Glomerular endothelial cell (primary cell): ENCODE measurements around the gene SAPCD2. TPM values are rescaled to one million over a fixed set of nuclear protein-coding genes. Genes with fewer than 3 reads are reported as not detected.

ENCODE experiments used
- DNase-seq: peaks from one replicate; pipeline ENCODE4 v3.0.0-alpha.2; 2011; ENCODE audit warnings: low read depth, low spot score; ENCODE audit errors: extremely low read depth
- total RNA-seq: library from RNA; depleted of rRNA; stranded (reverse); fragments of >200 nt; gene quantifications from 2 replicates; pipeline ENCODE4 v1.2.3, GENCODE V29; 2015

SAPCD2 gene
- total RNA-seq, 1 donor from 2014 or later, result 6.7 TPM

DNA sequence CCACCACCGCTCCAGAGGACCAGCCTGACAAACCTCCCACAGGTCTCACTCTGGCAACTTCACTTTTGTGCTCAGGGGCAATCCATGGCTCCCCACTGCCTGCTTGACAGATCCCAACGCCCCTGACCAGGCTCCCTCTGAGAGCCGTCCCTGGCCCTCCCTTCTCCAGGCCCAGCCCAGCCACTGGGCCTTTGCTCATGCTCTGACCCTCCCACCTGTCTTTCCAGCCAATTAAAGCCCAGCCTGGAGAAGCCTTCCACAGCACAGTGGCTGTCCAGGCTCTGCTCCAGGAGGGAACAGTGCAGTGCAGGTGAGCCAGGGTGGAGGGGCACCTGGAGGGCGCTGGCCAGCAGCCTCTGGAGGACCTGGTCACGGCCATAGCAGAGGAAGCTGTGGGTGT is 19.8 kb downstream of the SAPCD2 start:
- DNase-seq, result no peak

DNA sequence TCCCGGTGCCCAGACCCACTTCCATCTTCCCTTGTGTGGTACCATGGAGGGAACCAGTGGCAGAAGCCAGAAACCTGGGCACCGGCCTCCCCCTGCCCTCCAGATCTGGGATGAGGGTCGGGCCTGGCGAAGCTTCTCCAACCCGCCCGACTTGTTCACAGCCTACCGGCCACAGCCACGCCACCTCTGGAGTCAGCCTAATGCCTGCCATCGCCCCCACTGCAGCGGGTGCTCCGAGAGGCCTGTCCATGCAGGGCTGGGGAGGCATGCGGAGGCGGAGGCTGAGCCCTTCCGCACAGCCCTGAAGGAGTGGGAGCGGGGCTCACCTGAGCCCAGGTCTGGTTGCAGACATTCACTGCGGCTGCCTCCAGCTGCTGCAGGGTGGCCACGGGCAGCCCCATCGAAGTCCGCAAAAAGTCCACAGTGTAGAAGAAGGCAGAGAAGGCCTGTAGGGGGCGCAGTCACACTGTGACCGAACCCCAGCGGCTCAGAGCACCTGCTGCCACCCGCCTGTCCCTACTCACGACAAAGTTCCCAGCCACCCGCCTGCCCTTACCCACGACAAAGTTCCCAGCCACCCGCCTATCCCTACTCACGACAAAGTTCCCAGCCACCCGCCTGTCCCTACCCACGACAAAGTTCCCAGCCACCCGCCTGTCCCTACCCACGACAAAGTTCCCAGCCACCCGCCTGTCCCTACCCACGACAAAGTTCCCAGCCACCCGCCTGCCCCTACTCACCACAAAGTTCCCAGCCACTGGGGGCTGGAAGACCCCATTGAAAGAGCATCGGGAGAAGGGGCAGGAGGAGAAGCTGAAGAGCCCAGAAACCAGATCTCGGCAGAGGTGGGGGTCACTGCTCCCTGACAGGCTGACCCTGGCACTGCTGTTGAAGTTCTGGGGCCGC is 20.6 kb downstream of the SAPCD2 start:
- no peak for DNase-seq

- DNase-seq, result no peak
Measured at GRCh38 chr9:137048655-137049543, 21.5 kb downstream of the SAPCD2 start.

DNA sequence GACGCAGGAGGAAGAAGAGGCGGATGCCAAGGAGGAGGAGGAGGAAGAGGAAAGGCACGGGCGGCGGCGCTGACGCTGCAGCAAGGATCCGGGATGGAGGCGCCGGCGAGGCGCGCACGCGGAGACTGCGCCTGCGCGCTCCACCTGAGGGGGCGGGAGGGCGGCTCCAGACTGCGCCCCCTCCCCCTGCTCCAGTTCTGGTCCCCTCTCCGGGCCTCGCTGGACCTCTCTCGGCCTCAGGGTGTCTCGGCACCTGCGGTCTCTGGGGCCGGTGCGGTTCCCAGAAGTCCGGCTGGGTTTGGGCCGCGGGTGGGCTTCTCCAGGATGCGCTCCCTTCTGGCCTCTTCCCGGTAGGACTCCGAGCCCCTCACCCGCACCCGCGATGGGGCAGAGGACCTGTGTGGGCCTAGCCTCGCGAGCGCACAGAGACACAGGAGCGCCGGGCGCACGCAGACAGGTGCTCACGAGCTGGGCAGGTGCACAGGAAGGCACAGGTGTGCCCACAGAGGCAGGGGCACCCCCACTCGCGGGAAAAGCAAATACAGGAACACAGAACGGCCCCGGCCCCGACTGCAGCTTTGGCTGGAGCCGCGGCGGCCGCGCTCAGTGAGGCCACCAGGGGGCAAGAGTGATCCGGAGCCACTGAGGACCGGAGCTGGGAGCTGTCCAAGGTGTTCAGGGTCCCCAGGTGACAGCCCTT is 24.1 kb downstream of the SAPCD2 start, which contains the start of gene NPDC1:
TSS of gene NPDC1 (minus strand) at position 90 of the 700 bp plus-strand sequence. CDS start 188 bp downstream, outside the sequence.
- no peak for DNase-seq

GRCh38 chr9:137045294-137046087 is 24.9 kb downstream of the SAPCD2 start:
- DNase-seq, result no peak

DNA sequence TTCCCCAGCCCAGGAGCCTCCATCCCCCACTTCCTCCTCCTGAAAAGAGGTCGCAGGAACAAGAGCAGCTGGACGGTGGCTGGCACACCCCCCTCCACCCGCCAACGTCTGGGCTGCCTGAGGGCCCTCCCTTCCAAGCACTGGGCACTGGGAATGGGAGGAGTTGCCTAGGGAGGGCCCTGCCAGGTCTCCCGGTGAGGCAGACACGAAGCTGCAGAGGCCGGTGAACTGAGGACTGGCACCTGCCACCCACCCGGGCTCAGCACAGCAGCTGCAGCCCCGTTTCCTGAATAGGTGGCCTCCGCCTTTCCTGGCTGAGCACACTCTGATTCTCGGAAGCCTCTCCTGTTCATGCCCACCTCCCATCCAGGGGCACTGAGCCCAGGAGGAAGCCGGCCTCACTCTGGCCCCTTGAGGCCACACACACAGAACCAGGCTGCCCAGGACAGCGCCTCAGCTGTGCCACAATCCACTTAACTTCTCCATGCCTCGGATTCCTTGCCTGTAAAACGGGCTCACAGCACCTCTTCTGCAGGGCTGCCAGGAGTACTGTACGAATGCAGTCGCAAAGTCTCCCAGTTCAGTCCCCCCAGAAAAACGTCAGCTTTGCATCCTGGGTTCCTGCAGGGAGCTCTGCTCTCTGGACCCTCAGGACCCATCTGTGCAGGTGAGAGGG is 25.7 kb downstream of the SAPCD2 start:
- DNase-seq, result no peak

- DNase-seq, result no peak
Measured at GRCh38 chr9:137044037-137044436, 26.3 kb downstream of the SAPCD2 start.

- no peak for DNase-seq
Measured at GRCh38 chr9:137042751-137043727, 27.3 kb downstream of the SAPCD2 start.

GRCh38 chr9:137041124-137041523 is 29.2 kb downstream of the SAPCD2 start:
- DNase-seq, result no peak

- no peak for DNase-seq
Measured at GRCh38 chr9:137040568-137040967, 29.8 kb downstream of the SAPCD2 start.

GRCh38 chr9:137039611-137040366 is 30.6 kb downstream of the SAPCD2 start:
- no peak for DNase-seq

DNA sequence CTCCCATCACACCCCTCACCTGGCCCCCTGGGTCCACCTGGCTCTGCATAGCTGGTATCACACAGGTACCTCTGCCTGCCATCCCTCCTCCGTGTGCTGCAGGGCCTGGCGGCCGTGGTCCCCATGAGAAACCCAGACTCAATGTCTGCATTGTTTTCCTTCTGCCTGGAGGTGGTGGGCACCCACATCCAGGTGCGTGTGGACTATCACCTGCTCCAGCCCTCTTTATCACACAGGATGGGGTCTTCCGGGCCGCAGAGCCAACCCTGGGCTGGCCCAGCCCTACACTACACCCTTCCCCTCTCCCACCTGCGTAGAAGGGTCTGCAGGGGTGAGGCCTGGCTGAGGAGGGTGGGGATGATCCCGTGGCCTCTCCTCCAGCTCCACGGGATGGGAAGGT is 31.4 kb downstream of the SAPCD2 start:
- DNase-seq, result no peak

DNA sequence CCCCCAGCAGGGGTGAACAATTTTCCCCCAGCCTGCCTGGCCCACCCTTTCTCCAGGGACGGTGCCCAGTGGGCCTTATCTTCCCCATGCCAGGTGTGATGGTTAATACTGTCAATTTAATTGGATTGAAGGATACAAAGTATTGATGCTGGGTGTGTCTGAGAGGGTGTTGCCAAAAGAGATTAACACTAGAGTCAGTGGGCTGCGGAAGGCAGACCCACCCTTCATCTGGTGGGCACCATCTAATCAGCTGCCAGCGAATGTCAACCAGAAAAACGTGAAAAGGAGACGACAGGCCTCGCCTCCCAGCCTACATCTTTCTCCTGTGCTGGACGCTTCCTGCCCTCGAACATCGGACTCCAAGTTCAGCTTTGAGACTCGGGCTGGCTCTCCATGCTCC is 32.9 kb downstream of the SAPCD2 start:
- DNase-seq, result no peak

GRCh38 chr9:137037035-137037434 is 33.3 kb downstream of the SAPCD2 start:
- DNase-seq, result no peak

DNA sequence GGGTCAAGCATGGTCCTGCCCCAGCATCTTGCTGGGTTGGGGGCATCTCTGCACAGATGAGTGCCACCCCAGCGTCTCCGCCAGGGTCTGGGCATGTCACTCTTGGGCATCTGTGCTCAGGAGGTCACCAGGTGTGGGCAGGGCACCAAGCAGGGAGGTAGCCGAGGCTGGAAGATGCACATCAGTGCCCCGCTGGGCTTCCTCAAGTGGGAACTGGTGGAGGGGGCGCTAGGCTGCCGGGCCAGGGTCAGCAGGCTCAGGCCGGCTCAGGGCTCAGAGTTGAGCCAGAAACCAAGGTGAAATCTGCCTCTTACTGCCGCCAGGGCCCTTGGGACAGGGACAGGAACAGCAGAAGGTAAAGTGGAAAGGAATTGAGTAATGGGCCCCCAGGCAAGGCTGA is 34.4 kb downstream of the SAPCD2 start:
- DNase-seq, result no peak

DNA sequence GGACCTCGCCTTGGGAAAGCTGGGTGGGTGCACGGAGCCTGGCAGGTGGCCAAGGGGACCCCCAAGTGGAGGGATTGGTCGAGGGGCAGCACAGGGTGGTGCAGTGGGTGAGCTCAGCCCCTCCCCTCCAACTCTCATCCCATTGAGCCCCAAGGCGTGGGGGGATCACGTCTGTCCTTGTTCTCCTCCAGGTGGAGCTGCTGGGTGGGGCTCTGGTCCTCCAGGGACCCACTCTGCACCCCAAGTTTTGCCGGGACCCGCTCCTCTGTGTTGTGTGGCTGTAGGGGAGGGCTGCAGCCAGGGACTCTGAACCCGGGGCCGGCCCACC is 34.9 kb downstream of the SAPCD2 start:
- no peak for DNase-seq

DNA sequence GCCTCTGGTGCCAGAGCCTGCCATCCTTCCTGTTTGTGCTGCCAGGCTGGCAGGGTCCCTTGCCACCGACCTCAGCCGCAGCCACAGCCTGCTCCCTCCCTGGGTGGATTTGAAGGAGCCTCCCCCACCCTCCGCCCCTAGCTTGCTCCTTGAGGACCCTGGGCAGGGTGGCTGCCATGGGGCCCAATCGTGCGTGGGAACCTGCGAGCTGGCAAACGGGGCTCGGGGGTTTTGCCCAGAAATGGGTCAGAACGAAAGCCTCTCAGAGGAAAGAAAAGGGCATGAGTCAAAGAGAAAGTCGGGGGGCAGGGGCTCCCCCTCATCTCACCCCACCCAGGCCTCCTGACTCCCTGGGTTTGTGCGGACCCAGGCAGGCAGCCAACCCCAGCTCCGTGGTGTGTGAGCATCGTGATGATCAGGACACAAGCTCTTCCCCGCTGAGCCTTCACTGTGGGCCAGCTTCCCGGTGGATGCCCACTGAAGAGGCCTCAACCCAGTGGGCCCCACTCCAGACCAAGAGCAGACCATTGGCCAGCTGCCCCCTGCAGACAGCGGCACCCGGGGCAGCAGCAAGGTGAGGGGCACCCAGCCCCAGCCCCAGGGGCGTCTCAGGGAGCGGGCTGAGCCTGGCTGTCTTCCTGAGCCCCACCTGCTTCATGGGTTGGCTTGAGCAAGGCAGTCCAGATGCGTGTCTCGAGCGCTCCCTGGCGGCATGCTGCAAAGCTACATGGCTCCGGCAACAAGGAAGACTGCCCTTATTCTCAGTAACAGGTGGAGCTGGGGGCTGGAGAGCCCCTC is 35.4 kb downstream of the SAPCD2 start:
- no peak for DNase-seq
